Measurements from ENCODE around the gene TBC1D22B. TPM values are rescaled to one million over a fixed set of nuclear protein-coding genes. Genes with fewer than 3 reads are reported as not detected.
A peak's percentile ranks its signal among the peaks of the same experiment; 100 is the strongest.

Gene TBC1D22B
- total and polyA plus RNA-seq, 2 experiments from 2014 or later = 5.0 to 8.3 TPM

GRCh38 chr6:37239950-37240713 is 17.4 kb upstream of the TBC1D22B start:
- H3K27me3 ChIP-seq (replicated peaks; ENCODE audit: insufficient read depth) = no peaks in the 10 kb centered on the region
- H3K79me2 ChIP-seq (ENCODE audit: insufficient read depth) = no peaks in the 10 kb centered on the region
- 0 out of 2 replicates have a peak overlapping the region, but pooled peaks have one; percentile 4 for H2AFZ ChIP-seq
- H3K27ac ChIP-seq = peak overlapping the region; percentile 97
- H3K36me3 ChIP-seq (ENCODE audit: low read depth) = no peaks in the 10 kb centered on the region
- in situ Hi-C loops (cut with MboI) = no loop called here
- H3K9me3 ChIP-seq (ENCODE audit: low read depth) = no peaks in the 10 kb centered on the region
- peaks cover 58% of the 10 kb centered on the region for H3F3A ChIP-seq (ENCODE audit: insufficient read depth)
- H3K4me2 ChIP-seq (ENCODE audit: unreplicated experiment) = peak overlapping the region; percentile 63
- 24 to 26% methylated on average over 4 of the region's 4 CpGs for WGBS, 2 experiments (ENCODE audit: low coverage in 1 of 2, low lambda C conversion rate in 2 of 2, missing lambda C conversion rate in 2 of 2)
- no peaks in the 10 kb centered on the region for H3K9me2 ChIP-seq (ENCODE audit: insufficient read depth)
- TF ChIP-seq EZH2 (IDR thresholded peaks at IDR 0.05; ENCODE audit: insufficient read depth, poor library complexity, severe bottlenecking) (no peak), EZH2phosphoT487 (IDR thresholded peaks at IDR 0.05; ENCODE audit: insufficient read depth, low read depth) (no peak)
- no peaks in the 10 kb centered on the region for H4K20me1 ChIP-seq (ENCODE audit: insufficient read depth)
- peak overlapping the region; percentile 26 for H3K4me3 ChIP-seq
- peaks cover 78% of the 10 kb centered on the region for H3K4me1 ChIP-seq (ENCODE audit: insufficient read depth)
- H3K9ac ChIP-seq = peak overlapping the region; percentile 83
- DNase-seq = peak; percentile 97

- peak overlapping the region; percentile 97 for H3K27ac ChIP-seq
- H3K4me2 ChIP-seq (ENCODE audit: unreplicated experiment) = no peak overlapping the region
- H4K20me1 ChIP-seq (ENCODE audit: insufficient read depth) = no peaks in the 10 kb centered on the region
- no peak overlapping the region for H3K4me3 ChIP-seq
- no peaks in the 10 kb centered on the region for H3K36me3 ChIP-seq (ENCODE audit: low read depth)
- H3K9me3 ChIP-seq (ENCODE audit: low read depth) = no peaks in the 10 kb centered on the region
- no peaks in the 10 kb centered on the region for H3K27me3 ChIP-seq (replicated peaks; ENCODE audit: insufficient read depth)
- in situ Hi-C loops (cut with MboI) = no loop called here
- whole genome bisulfite sequencing, 2 experiments (ENCODE audit: low coverage in 1 of 2, low lambda C conversion rate in 2 of 2, missing lambda C conversion rate in 2 of 2) = 91 to 93% methylated on average over 6 of the region's 6 CpGs
- DNase-seq = no peak
- H3K4me1 ChIP-seq (ENCODE audit: insufficient read depth) = peaks cover 88% of the 10 kb centered on the region
- H3K79me2 ChIP-seq (ENCODE audit: insufficient read depth) = no peaks in the 10 kb centered on the region
- no peak overlapping the region for H3K9ac ChIP-seq
- no peak overlapping the region for H2AFZ ChIP-seq
- peaks cover 68% of the 10 kb centered on the region for H3F3A ChIP-seq (ENCODE audit: insufficient read depth)
- TF ChIP-seq EZH2phosphoT487 (IDR thresholded peaks at IDR 0.05; ENCODE audit: insufficient read depth, low read depth) (no peak), EZH2 (IDR thresholded peaks at IDR 0.05; ENCODE audit: insufficient read depth, poor library complexity, severe bottlenecking) (no peak)
- H3K9me2 ChIP-seq (ENCODE audit: insufficient read depth) = no peaks in the 10 kb centered on the region
Observed at GRCh38 chr6:37241131-37241530, 16.4 kb upstream of the TBC1D22B start.

- 78 to 79% methylated on average over 5 of the region's 5 CpGs for WGBS, 2 experiments (ENCODE audit: low coverage in 1 of 2, low lambda C conversion rate in 2 of 2, missing lambda C conversion rate in 2 of 2)
- 0 out of 2 replicates have a peak overlapping the region, but pooled peaks have one; percentile 16 for H3K4me3 ChIP-seq
- no peaks in the 10 kb centered on the region for H4K20me1 ChIP-seq (ENCODE audit: insufficient read depth)
- no peaks in the 10 kb centered on the region for H3K79me2 ChIP-seq (ENCODE audit: insufficient read depth)
- peak overlapping the region; percentile 56 for H3K4me2 ChIP-seq (ENCODE audit: unreplicated experiment)
- peak overlapping the region; percentile 77 for H3K9ac ChIP-seq
- no peak overlapping the region for H2AFZ ChIP-seq
- in situ Hi-C loops (cut with MboI) = no loop called here
- peaks cover 75% of the 10 kb centered on the region for H3F3A ChIP-seq (ENCODE audit: insufficient read depth)
- H3K36me3 ChIP-seq (ENCODE audit: low read depth) = no peaks in the 10 kb centered on the region
- H3K9me2 ChIP-seq (ENCODE audit: insufficient read depth) = no peaks in the 10 kb centered on the region
- H3K27ac ChIP-seq = peak overlapping the region; percentile 97
- peaks cover 89% of the 10 kb centered on the region for H3K4me1 ChIP-seq (ENCODE audit: insufficient read depth)
- no peaks in the 10 kb centered on the region for H3K9me3 ChIP-seq (ENCODE audit: low read depth)
- no peak for TF ChIP-seq EZH2 (IDR thresholded peaks at IDR 0.05; ENCODE audit: insufficient read depth, poor library complexity, severe bottlenecking)
- DNase-seq = no peak
- no peaks in the 10 kb centered on the region for H3K27me3 ChIP-seq (replicated peaks; ENCODE audit: insufficient read depth)
Observed at GRCh38 chr6:37241775-37242428, 15.7 kb upstream of the TBC1D22B start.

DNA sequence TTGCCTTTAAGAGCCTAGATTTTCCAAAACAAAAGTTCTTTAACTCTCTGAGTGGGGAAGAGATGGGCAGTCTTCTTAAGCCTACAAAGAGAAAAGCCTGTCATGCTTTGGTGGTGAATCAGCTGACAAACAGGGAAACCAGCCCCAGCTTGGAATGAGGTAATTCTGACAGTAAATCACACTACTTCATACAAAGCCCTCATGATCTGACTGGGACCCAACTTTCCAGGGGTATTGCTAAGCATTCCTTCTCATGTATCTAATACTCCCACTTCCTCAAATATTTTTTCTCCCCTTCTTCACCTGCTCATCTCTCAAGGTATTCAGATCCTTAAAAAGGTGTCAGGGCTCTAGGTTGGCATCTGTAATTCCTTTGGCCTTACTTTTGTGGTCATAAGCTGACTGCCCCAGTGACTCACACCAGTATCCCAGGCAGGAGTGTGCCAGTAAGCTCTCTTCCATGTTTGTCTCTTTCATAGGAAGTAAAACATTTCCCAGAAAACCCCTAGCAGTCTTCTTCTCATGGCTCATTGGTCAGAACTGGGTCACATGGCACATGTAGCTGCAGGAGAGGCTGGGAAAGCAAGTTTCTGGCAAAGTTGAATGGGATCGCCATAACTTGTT is 15.0 kb upstream of the TBC1D22B start:
- H3K4me3 ChIP-seq = 0 out of 2 replicates have a peak overlapping the region, but pooled peaks have one; percentile 16
- peaks cover 83% of the 10 kb centered on the region for H3K4me1 ChIP-seq (ENCODE audit: insufficient read depth)
- in situ Hi-C loops (cut with MboI) = no loop called here
- peak; percentile 97 for DNase-seq
- H3K27ac ChIP-seq = peak overlapping the region; percentile 97
- no peak overlapping the region for H2AFZ ChIP-seq
- no peaks in the 10 kb centered on the region for H3K36me3 ChIP-seq (ENCODE audit: low read depth)
- H3K79me2 ChIP-seq (ENCODE audit: insufficient read depth) = no peaks in the 10 kb centered on the region
- no peaks in the 10 kb centered on the region for H3K9me3 ChIP-seq (ENCODE audit: low read depth)
- H3K27me3 ChIP-seq (replicated peaks; ENCODE audit: insufficient read depth) = no peaks in the 10 kb centered on the region
- no peak for TF ChIP-seq EZH2phosphoT487 (IDR thresholded peaks at IDR 0.05; ENCODE audit: insufficient read depth, low read depth)
- no peak for TF ChIP-seq EZH2 (IDR thresholded peaks at IDR 0.05; ENCODE audit: insufficient read depth, poor library complexity, severe bottlenecking)
- peak overlapping the region; percentile 77 for H3K9ac ChIP-seq
- no peaks in the 10 kb centered on the region for H4K20me1 ChIP-seq (ENCODE audit: insufficient read depth)
- 89 to 92% methylated on average over 1 of the region's 1 CpG for WGBS, 2 experiments (ENCODE audit: low coverage in 1 of 2, low lambda C conversion rate in 2 of 2, missing lambda C conversion rate in 2 of 2)
- H3F3A ChIP-seq (ENCODE audit: insufficient read depth) = peaks cover 76% of the 10 kb centered on the region
- H3K4me2 ChIP-seq (ENCODE audit: unreplicated experiment) = peak overlapping the region; percentile 49
- H3K9me2 ChIP-seq (ENCODE audit: insufficient read depth) = no peaks in the 10 kb centered on the region
